ENCODE data around the gene EPS8L3. TPM values are rescaled to one million over a fixed set of nuclear protein-coding genes. Genes with fewer than 3 reads are reported as not detected.

EPS8L3 gene
- total and polyA plus RNA-seq, 10 of the 15 experiments (the other 5 are each of a cell fraction or from before 2014, with no cell fraction given) = not detected

GRCh38 chr1:109783436-109783835, 19.7 kb upstream of the EPS8L3 start (continued):
- TF ChIP-seq MLLT1 (IDR thresholded peaks at IDR 0.05) (no peak), TCF12 (IDR thresholded peaks at IDR 0.05; ENCODE audit: low read depth, low read length) (no peak), RAD51 (IDR thresholded peaks at IDR 0.05) (no peak), MXI1 (IDR thresholded peaks at IDR 0.05; ENCODE audit: low read depth, low read length) (no peak), CBFB (IDR thresholded peaks at IDR 0.05; ENCODE audit: low read depth) (no peak), ETV6 (conservative IDR thresholded peaks at IDR 0.05 in 1 of 2, IDR thresholded peaks at IDR 0.05 in 1 of 2; ENCODE audit: borderline replicate concordance in 1 of 2, low read depth in 1 of 2) (no peak), USF1 (IDR thresholded peaks at IDR 0.05; ENCODE audit: borderline replicate concordance, extremely low read length, insufficient read depth, low read depth, low read length) (no peak)

- SMC1A ChIA-PET (ENCODE audit: uncharacterized antibody, unreplicated experiment) = interaction anchor here (1.5 to 23.1 kb wide), 2 partner anchors 31 to 200 kb away, joined by 3 to 431 read pairs; partner anchors contain the start of gene AHCYL1
- Histone ChIP-seq H3K36me3 (ENCODE audit: control insufficient read depth in 2 of 2, insufficient read depth in 2 of 2, low read length in 1 of 2) (no peaks in the 10 kb centered on the region), H3K4me1 (ENCODE audit: control insufficient read depth, insufficient read depth, low read length) (no peaks in the 10 kb centered on the region), H3K9me3 (replicated peaks; ENCODE audit: control insufficient read depth, insufficient read depth, low read length) (peaks cover 5% of the 10 kb centered on the region), H3K27me3 (replicated peaks in 1 of 2; ENCODE audit: control insufficient read depth in 2 of 2, insufficient read depth in 2 of 2, low read length in 1 of 2) (no peaks in the 10 kb centered on the region; a peak in 1 of 4 replicates), H3K4me3 (no peak overlapping the region), H3K9ac (ENCODE audit: control insufficient read depth, insufficient read depth, low read length) (no peak overlapping the region), H3K4me2 (ENCODE audit: control insufficient read depth, insufficient read depth) (no peak overlapping the region), H3K27ac (ENCODE audit: control insufficient read depth, insufficient read depth) (no peak overlapping the region), H3K79me2 (ENCODE audit: control insufficient read depth, insufficient read depth, low read length) (no peaks in the 10 kb centered on the region), H2AFZ (ENCODE audit: control insufficient read depth, low read depth, low read length) (no peak overlapping the region), H4K20me1 (ENCODE audit: control insufficient read depth, insufficient read depth) (no peaks in the 10 kb centered on the region)
- FAIRE-seq (no peak), DNase-seq (ENCODE audit: low read depth, low spot score) (no peak), ATAC-seq (no peak)
- CTCF ChIA-PET = interaction anchor here (1.0 to 27.2 kb wide), 3 partner anchors 8 to 197 kb away, joined by 4 to 759 read pairs (median 8); partner anchors contain the start of gene AHCYL1
- 59% methylated on average over 4 of the region's 4 CpGs for WGBS (ENCODE audit: insufficient coverage, insufficient replicate concordance, low lambda C conversion rate, missing lambda C conversion rate)
- POLR2A ChIA-PET = interaction anchor here (0.9 kb wide), 1 partner anchor 201 kb away, joined by 3 read pairs; no protein-coding TSS in a partner anchor
- in situ Hi-C loops (cut with MboI) (no loop called here), intact Hi-C loops (cut with micrococcal nuclease; ENCODE audit: unreplicated experiment) (no loop called here)
- RAD21 ChIA-PET (ENCODE audit: unreplicated experiment) = interaction anchor here (1.0 to 14.8 kb wide), 3 partner anchors 9 to 197 kb away, joined by 3 to 390 read pairs (median 4); partner anchors contain the start of gene AHCYL1
- no TSS peak for BruUV-seq (replicated peaks)
- TF ChIP-seq CEBPB (IDR thresholded peaks at IDR 0.05; ENCODE audit: borderline replicate concordance in 1 of 2, low read depth in 2 of 2, low read length in 2 of 2) = no peak
- no peak for TF ChIP-seq KDM1A (IDR thresholded peaks at IDR 0.05; ENCODE audit: borderline replicate concordance)
- TF ChIP-seq SUPT20H (IDR thresholded peaks at IDR 0.05; ENCODE audit: borderline replicate concordance, control insufficient read depth, low read depth, low read length) = no peak
- no peak for TF ChIP-seq SKIL (IDR thresholded peaks at IDR 0.05; ENCODE audit: low read depth, poor library complexity, severe bottlenecking)
- no peak for TF ChIP-seq RELA (IDR thresholded peaks at IDR 0.05; ENCODE audit: borderline replicate concordance, partially characterized antibody)
- no peak for TF ChIP-seq NKRF (conservative IDR thresholded peaks at IDR 0.05)
- no peak for TF ChIP-seq PKNOX1 (IDR thresholded peaks at IDR 0.05)
These were observed 19.2 kb upstream of the EPS8L3 start for GRCh38 chr1:109782927-109783326.

All from GM12878 (cell line).